ENCODE measurements around the gene BCAS3.

The BCAS3 gene

DNA sequence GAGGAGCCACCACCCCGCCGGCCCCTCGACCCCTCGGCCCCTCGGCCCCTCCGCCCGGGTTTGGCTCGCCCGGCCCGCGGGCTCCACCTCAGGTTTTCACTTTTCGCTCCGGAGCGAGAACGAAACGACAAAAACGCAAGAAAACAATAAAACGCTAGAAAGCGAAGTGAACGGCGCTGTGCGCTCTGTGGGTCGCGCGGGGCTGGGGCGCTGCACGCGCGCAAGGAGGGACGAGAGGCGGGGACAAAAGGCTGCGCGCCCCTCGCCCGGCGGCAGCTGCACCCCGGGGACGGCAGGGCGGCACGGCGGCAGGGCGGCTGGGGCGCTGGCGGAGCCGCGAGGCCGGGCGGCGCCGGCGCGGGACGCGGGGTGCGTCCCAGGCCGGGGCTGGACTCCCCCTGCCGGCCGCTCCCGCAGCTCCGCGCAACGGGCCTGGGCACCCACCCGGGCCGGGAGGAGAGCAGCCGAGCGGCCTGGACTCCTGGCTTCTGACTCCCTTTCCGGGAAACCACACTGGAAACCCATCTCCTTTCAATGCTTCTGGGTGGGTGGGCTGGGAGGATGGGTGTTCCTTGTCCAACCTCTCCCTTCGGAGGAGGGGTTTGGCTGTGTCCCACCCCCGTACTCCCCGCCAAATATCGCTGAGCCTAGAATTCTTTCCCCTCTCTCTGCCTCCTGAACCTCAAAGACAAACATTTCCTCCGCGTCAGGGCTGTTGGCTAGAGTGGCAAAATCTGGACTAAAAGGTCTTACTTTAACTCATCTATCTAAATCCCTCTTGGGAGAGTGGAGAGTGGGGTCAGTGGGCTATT, 731.9 kb downstream of the BCAS3 start:
- DNase-seq (ENCODE audit: low read depth): no peak
- TF ChIP-seq, protein P1, sequence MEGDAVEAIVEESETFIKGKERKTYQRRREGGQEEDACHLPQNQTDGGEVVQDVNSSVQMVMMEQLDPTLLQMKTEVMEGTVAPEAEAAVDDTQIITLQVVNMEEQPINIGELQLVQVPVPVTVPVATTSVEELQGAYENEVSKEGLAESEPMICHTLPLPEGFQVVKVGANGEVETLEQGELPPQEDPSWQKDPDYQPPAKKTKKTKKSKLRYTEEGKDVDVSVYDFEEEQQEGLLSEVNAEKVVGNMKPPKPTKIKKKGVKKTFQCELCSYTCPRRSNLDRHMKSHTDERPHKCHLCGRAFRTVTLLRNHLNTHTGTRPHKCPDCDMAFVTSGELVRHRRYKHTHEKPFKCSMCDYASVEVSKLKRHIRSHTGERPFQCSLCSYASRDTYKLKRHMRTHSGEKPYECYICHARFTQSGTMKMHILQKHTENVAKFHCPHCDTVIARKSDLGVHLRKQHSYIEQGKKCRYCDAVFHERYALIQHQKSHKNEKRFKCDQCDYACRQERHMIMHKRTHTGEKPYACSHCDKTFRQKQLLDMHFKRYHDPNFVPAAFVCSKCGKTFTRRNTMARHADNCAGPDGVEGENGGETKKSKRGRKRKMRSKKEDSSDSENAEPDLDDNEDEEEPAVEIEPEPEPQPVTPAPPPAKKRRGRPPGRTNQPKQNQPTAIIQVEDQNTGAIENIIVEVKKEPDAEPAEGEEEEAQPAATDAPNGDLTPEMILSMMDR (conservative IDR thresholded peaks at IDR 0.05; ENCODE audit: low read depth, low read length): peak; percentile 42
- peak overlapping the region; percentile 36 for H3K4me3 ChIP-seq (ENCODE audit: low read length)

GRCh38 chr17:61410141-61411010, 732.7 kb downstream of the BCAS3 start:
- TF ChIP-seq, protein P1 (conservative IDR thresholded peaks at IDR 0.05; ENCODE audit: low read depth, low read length): peak; percentile 63
- H3K4me3 ChIP-seq (ENCODE audit: low read length): no peak overlapping the region
- DNase-seq (ENCODE audit: low read depth): no peak

GRCh38 chr17:61411011-61411260, 733.3 kb downstream of the BCAS3 start:
- peak overlapping the region; percentile 52 for H3K4me3 ChIP-seq (ENCODE audit: low read length)

GRCh38 chr17:61411261-61412142, 733.9 kb downstream of the BCAS3 start:
- TF ChIP-seq, protein P1 (conservative IDR thresholded peaks at IDR 0.05; ENCODE audit: low read depth, low read length): peak; percentile 28
- DNase-seq (ENCODE audit: low read depth): no peak
- peak overlapping the region; percentile 52 for H3K4me3 ChIP-seq (ENCODE audit: low read length)

More at GRCh38 chr17:61411011-61411260, 733.3 kb downstream of the BCAS3 start:
- TF ChIP-seq, protein P1 (conservative IDR thresholded peaks at IDR 0.05; ENCODE audit: low read depth, low read length): no peak
- DNase-seq (ENCODE audit: low read depth): no peak

DNA sequence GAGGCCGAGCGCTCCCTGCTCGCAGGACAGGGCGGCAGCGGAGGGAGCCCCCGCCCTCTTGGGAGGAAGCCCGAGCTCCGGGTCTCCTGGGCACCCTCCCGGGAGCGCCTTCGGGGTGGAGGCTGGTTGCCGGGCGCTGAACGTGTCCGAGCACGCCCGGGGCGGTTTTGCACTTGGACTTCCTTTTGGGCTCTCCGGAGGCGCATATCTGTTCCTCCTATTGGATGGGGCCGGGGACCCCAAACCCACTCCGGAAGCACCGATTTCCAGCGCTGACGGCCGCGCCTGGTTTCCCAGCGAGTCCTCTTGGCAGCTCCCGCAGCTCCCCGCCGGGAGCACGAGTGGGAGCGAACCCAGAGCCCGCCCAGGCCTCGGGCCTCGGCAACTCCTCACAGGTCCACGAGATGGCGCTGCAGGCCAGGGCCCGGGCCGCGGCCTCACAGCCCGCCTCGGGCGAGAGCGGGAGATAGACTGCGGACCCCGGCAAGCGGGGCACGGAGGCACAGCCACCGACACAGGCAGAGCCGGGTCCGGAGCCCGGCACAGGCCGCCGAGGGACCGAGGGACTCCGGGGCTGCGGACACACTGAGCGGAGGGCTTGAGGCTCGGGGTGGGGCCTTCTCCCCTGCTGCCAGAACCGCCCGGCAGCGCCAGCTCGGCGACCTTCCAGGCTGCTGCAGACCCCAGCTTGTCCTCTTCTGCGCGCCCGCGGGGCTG, 734.6 kb downstream of the BCAS3 start:
- DNase-seq (ENCODE audit: low read depth): no peak
- H3K4me3 ChIP-seq (ENCODE audit: low read length): peak overlapping the region; percentile 52
- TF ChIP-seq, protein P1 (conservative IDR thresholded peaks at IDR 0.05; ENCODE audit: low read depth, low read length): peak; percentile 92
